ENCODE data around the gene AUTS2.

The AUTS2 gene

DNA sequence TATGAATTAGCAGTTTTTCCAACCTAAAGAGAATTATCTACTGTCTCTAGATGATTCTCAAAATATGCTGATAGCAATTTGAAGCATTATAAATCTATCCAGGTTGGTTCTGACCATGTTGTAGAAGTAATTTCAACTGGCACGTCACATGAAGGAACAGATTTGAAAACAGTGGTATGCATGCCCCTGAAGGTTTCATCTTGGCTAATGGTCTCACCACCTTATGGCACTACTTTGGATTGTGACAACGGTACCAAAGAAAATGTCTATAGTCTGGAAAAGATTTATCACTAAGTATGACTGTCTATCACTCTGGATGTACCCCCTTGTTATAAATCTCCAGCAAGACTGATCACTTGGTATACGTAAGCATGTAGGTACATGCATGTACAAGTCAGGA is 810.6 kb downstream of the AUTS2 start:
- DNase-seq, result no peak

DNA sequence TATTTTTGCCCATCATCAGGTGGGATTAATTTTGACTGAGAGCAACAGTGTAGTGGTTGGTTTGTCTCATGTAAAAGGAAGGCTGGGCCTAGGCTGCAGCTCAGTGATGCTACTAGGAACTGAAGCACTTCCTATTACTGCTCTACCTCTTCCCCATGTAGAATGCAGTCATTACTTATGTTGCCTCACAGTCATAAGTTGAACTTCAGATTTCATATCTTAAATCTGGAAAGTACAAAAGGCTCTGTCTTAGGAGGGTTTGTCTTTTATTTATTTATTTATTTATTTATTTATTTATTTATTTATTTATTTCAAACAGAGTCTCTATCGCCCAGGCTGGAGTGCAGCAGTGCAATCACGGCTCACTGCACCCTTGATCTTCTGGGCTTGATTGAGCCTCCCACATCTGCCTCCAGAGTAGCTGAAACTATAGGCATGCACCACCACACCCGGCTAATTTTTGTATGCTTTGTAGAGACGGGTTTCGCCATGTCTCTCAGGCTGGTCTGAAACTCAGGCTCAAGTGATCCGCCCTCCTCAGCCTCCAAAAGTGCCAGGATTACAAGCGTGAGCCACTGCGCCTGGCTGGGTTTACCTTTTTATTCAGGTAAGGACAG is 812.0 kb downstream of the AUTS2 start:
- DNase-seq, result no peak

- DNase-seq, result no peak
These were observed 816.1 kb downstream of the AUTS2 start for GRCh38 chr7:70414368-70414767.

DNA sequence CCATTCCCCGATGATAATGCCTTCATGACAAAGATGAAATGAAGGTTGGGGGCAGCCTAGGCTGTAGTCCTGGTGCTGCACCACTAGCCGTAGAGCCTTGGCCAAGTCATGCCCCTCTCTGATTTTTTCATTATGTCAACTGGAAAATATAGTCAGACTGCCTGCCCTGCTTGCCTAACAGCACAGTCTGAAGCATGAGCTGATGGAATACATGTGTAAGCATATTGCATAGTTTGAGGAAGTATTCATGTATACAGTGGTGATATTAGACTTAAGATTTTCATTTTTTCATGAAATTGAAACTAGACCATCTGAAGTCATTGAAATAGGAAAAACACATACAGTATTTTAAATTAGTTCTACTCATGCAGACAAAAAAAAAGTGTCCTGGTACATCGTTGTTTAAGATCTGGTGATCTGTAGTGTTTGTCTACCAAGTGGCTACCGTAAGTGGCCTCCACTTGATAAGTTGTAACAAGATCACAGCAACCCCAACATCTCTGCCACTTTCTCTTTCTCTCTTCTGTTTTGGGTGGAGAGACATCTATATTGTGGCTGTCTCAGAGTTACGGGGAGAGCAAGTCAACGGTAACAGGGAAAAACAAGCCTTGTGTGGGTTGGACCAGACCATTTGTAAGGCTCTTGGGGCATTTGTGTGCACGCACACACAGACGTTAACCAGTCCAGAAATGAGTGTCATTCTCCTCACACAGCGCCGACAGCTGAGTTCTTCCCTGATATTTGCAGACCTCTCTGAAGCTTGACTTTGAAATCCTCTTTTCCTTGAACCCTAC is 817.1 kb downstream of the AUTS2 start:
- DNase-seq, result no peak

GRCh38 chr7:70416347-70416985 is 818.2 kb downstream of the AUTS2 start:
- DNase-seq, result peak; percentile 40 to 49

DNA sequence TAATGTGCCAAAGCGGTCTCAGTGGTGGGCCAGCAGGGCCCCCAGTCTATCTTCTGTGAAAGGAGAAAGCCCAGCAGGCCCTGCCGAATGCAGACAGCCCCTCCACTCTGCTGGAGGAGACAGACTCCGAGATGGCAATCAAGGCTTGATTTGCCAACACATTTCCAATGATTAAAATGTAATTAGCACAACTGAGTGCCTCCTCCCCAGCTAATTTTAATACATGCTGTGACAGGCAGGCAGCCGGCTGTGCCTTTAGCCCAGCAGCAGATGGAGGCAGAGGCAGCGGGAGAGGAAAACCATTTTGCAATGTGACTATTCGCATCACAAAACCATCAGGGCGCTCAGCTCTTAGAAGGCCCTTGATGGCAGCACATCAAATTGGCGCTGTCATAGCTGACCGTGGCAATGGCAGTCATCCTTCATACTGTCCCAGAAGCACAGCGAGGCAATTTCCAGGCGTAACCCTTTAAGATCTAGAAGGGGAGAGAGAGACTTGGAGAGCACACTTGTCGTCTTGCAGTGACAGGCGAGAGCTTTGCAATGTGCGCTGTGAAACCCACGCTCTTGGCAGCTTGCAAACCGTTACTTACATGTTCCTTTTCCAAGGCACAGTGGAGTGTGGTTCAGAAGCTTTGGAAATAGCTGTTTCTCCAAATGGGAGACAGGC is 818.8 kb downstream of the AUTS2 start:
- DNase-seq, result peak; percentile 28 to 37

DNA sequence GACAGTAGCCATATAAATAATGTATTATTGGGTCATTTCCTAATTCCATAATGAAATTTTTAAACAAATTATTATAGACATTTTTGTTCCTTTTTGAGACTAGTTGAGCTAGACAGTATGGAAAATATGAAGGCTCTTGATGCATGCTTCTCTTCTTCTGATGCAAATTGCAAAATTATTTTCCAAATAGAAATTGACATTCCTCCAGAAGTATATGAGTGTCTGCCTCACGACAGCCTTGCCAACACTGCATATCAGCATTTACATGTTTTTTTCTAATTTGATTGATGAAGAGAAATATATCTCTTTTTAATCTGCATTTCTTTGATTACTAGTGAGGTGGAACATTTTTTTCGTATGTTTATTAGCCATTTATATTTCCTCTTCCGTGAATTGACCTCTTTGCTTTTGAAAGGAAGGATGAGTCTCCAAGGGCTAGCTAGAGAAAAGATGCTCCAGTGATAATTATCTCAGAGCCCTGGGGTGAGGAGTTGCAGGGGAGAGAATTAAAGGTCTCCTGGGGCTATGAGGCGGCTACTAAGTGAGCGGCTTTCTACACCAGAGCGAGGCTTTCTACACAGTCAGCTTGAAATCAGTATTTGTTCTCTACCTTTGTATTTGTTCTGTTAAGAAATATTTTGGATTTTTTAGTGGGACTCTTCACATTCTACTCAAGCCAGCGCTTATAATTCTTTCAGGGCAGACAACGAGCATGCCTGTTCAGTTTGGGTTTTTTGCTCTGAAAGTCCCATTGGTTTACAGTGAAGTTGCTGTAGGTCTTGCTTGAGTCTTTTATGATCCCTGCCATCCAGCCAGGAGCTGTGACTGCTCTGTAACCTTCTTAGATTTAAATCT is 821.5 kb downstream of the AUTS2 start:
- no peak for DNase-seq

DNA sequence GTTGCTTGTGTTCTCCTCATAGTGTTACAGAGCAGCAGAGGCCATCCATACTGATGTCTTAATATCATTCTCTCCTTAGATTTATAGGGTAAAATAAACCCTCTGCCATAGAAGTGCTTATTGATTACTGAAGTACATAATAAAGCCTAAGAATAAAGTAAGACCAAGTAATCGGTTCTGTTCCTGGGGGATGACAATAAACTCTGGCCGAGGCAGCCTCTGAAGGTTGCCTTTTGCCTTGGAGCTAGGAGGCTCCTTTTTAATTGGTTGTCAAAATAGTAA is 822.0 kb downstream of the AUTS2 start:
- no peak for DNase-seq

- no peak for DNase-seq
These were observed 823.0 kb downstream of the AUTS2 start for GRCh38 chr7:70421319-70421718.

- peak; percentile 23 to 41 for DNase-seq
These were observed 828.1 kb downstream of the AUTS2 start for GRCh38 chr7:70426249-70426880.

DNA sequence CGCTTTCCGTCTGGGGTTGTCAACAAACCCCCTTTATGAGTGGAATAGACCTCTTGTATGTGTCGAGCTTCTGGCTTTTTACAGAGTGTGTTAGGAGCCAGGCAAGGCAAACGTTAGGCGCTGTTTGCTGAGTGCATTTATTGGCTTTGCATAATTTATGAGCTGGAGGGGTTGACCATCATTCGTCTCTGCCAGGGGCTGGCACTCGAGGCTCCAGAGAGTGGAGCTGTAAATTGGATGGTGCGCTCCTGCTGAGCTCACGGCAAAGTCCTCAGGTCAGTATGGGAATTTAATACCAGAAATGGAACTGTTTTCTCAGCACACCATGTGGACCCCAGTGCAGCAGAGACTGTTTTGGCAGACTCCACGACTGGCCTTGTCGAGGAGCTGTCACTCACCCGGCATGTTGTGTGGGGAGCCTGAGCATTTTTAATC is 834.3 kb downstream of the AUTS2 start:
- peak; percentile 89 to 94 for DNase-seq

- no peak for DNase-seq
These were observed 836.1 kb downstream of the AUTS2 start for GRCh38 chr7:70434376-70434775.

- no peak for DNase-seq
These were observed 836.5 kb downstream of the AUTS2 start for GRCh38 chr7:70434821-70435220.

DNA sequence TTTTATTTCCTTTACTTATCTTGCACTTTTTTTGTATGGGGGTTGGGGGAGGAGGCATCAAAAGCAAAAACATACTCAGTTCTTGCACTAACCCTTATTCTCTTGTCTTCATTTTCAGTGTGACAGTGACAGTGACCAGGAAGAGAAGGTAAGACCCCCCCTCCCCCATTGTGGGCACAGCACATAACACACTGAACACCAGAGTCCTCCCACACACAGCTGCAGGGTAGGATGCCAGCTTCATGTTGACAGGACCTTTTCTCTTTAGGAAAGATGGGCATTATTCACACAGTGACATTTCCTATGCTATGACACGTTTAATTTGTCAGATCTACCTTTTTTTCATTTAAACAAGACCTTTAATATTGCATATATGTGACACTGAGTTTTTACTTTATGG is 837.4 kb downstream of the AUTS2 start:
- no peak for DNase-seq

- DNase-seq, result no peak
These were observed 838.6 kb downstream of the AUTS2 start for GRCh38 chr7:70436790-70437350.

- no peak for DNase-seq
These were observed 841.4 kb downstream of the AUTS2 start for GRCh38 chr7:70439651-70440050.

- no peak for DNase-seq
These were observed 848.3 kb downstream of the AUTS2 start for GRCh38 chr7:70446448-70447143.

DNA sequence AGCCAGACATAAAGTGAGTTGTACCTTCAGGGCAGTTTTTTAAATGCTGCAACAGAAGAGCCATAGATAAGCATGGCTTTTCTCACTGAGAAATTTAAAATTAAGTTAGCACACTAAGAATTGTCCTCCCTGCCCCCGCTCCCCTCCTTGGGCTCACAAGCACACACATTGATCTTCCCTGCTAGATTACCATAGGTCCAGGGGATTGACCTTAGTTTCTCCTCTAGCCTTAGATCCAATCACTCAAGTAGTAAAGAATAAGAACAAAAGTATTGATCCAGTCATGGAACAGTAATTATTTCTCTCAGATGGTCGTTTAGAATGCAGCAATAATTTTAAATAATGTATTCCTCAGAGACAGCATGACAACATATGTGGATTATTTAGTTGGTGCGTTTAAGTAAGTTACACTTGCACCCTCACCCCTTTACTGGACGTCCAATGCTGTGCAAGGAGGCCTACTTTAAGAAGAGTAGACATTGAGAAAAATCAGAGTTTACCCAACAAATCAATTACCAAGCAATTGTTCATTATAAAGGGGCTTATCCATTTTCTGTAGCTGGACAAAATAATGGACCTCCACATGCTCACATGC is 850.1 kb downstream of the AUTS2 start:
- DNase-seq, result no peak

GRCh38 chr7:70450731-70451130 is 852.5 kb downstream of the AUTS2 start:
- DNase-seq, result no peak

DNA sequence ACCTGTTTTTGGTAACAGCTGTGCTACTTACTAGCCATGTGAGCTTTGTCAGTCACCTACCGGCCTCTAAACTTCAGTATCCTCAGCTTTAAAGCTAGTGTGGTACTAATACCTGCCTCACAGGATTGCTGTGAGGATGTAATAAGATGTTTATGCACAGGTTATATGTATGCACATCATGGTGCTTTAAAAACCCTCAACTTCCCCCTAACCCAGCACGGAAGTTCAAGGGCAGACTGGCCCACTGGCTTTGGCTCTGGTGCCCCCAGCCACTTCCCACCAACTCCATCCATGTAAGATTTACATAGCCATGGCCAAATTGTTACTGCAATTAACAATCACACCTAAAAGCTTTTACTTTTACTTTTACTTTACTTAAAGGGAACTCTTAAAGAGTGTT is 857.6 kb downstream of the AUTS2 start:
- no peak for DNase-seq

- DNase-seq, result no peak
These were observed 858.4 kb downstream of the AUTS2 start for GRCh38 chr7:70456719-70457118.

Measured in NCI-H187 (cell line).